OCI-LY7 (cell line): ENCODE measurements around the gene ST8SIA4. TPM values are rescaled to one million over a fixed set of nuclear protein-coding genes. Genes with fewer than 3 reads are reported as not detected.

Experiments used
- BruUV-seq: library from RNA; stranded (reverse); fragments of 400-500 nt; replicated peaks from 2 replicates; lab custom pipeline; 2021; lab: Mats Ljungman, UMichigan
- CTCF ChIA-PET: fragments of 300-600 bp; sonication (Branson Sonifier 250); formaldehyde crosslinking; loops from one replicate; lab custom pipeline; 2022; ENCODE audit warnings: antibody characterized with exemption; ENCODE audit not compliant: unreplicated experiment; lab: Charles Lee
- POLR2A ChIA-PET: fragments of 300-600 bp; sonication (Branson Sonifier 250); formaldehyde crosslinking; loops from one replicate; lab custom pipeline; 2022; ENCODE audit warnings: antibody characterized with exemption; lab: Charles Lee
- DNase-seq: peaks from one replicate; pipeline ENCODE4 v3.0.0-alpha.2; 2015; ENCODE audit warnings: low spot score
- H2AFZ ChIP-seq: fragments of 200-600 bp; sonication (generic), shearing (Covaris generic); 2 replicates; pipeline ENCODE4 v1.6.1; 2014; ENCODE audit warnings: mild to moderate bottlenecking, antibody characterized with exemption, low read length, moderate library complexity
- H3K27ac ChIP-seq: fragments of 200-600 bp; sonication (generic); 2 replicates; pipeline ENCODE4 v1.5.1; 2014; ENCODE audit warnings: mixed run types, low read depth, mild to moderate bottlenecking, moderate library complexity, low read length, inconsistent platforms; ENCODE audit not compliant: poor library complexity, severe bottlenecking
- H3K36me3 ChIP-seq: fragments of 200-600 bp; sonication (generic); 2 replicates; pipeline ENCODE4 v1.6.1; 2014; ENCODE audit warnings: mild to moderate bottlenecking, antibody characterized with exemption, low read length, moderate library complexity, mixed read lengths; ENCODE audit not compliant: insufficient read depth
- H3K4me1 ChIP-seq: fragments of 200-600 bp; sonication (generic); 2 replicates; pipeline ENCODE4 v1.5.1; 2014; ENCODE audit warnings: mild to moderate bottlenecking, low read length; ENCODE audit not compliant: insufficient read depth, poor library complexity, severe bottlenecking
- H3K4me2 ChIP-seq: fragments of 200-600 bp; sonication (generic); 2 replicates; pipeline ENCODE4 v1.6.1; 2014; ENCODE audit warnings: mild to moderate bottlenecking, low read length
- H3K4me3 ChIP-seq: fragments of 200-600 bp; sonication (generic); 2 replicates; pipeline ENCODE4 v1.5.1; 2014; ENCODE audit warnings: mild to moderate bottlenecking, low read depth, low read length; ENCODE audit not compliant: poor library complexity, severe bottlenecking
- H3K79me2 ChIP-seq: fragments of 200-600 bp; sonication (generic); 2 replicates; pipeline ENCODE4 v1.6.1; 2016; ENCODE audit warnings: low read depth, mild to moderate bottlenecking, low read length, moderate library complexity, mixed read lengths; ENCODE audit not compliant: insufficient read depth
- H3K9me2 ChIP-seq: fragments of 200-600 bp; sonication (generic); 2 replicates; pipeline ENCODE4 v1.6.1; 2016; ENCODE audit warnings: mild to moderate bottlenecking, low read length, mixed read lengths; ENCODE audit not compliant: insufficient read depth
- H3K9me3 ChIP-seq: fragments of 200-600 bp; sonication (generic); 2 replicates; pipeline ENCODE4 v1.6.1; 2014; ENCODE audit warnings: mild to moderate bottlenecking, mixed run types, low read length, mixed read lengths
- H4K20me1 ChIP-seq: fragments of 200-600 bp; sonication (generic); 2 replicates; pipeline ENCODE4 v1.6.1; 2014; ENCODE audit warnings: mild to moderate bottlenecking, antibody characterized with exemption, low read length, moderate library complexity, mixed read lengths; ENCODE audit not compliant: insufficient read depth
- EZH2phosphoT487 ChIP-seq: fragments of 200-600 bp; sonication (generic); IDR thresholded peaks from 2 replicates; pipeline ENCODE4 v1.6.1; 2018; ENCODE audit warnings: low read depth, borderline replicate concordance, mild to moderate bottlenecking, mixed run types, antibody characterized with exemption, low read length, moderate library complexity, mixed read lengths
- intact Hi-C: fragments of 100-400 bp; cut with micrococcal nuclease; formaldehyde crosslinking; loops from one replicate; pipeline ENCODE4 v1.10.0; 2022; ENCODE audit not compliant: unreplicated experiment
- total RNA-seq, 2 experiments: library from RNA; depleted of rRNA in 1 of 2; stranded (reverse); fragments of >200 nt in 1 of 2; shearing (Covaris generic) in 1 of 2; gene quantifications; 2 replicates each; pipeline ENCODE4 v1.2.3, GENCODE V29; 2014 to 2022
- TF ChIP-seq, protein P1 (sequence below): fragments of 200-600 bp; sonication (generic); conservative IDR thresholded peaks from 2 replicates; pipeline ENCODE4 v1.5.1; 2014; ENCODE audit warnings: mild to moderate bottlenecking, antibody characterized with exemption, low read length, moderate library complexity, mixed read lengths

Gene ST8SIA4
- total RNA-seq, 2 experiments from 2014 or later = 10.2 to 40.3 TPM

DNA sequence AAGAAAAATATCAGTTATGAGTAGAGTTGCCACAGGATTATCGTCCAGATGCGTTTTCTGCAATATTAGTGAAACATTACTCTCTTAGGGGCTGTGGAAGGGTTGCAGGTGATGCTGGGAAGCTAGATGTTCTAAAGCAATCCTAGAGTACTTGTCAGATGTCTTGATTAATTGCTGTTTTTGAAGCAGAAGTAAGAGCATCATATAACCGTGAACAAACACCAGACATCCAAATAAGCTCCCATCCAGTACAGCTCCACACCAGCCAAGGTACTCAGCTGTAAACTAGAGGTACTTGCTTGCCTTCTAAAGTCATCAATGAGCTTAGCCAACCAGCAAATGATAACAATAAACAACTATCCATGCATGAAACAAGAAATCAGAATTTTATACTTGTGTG is 131.1 kb downstream of the ST8SIA4 start:
- Histone ChIP-seq H3K9me2 (no peaks in the 10 kb centered on the region), H3K4me1 (peaks cover 39% of the 10 kb centered on the region), H3K36me3 (no peaks in the 10 kb centered on the region), H3K9me3 (no peaks in the 10 kb centered on the region), H3K4me3 (no peak overlapping the region), H3K4me2 (no peak overlapping the region; the same call in 1 of the 2 replicates), H4K20me1 (no peaks in the 10 kb centered on the region), H3K79me2 (no peaks in the 10 kb centered on the region), H3K27ac (no peak overlapping the region), H2AFZ (peak overlapping the region; percentile 47)
- intact Hi-C loops = no loop called here
- no peak for DNase-seq
- POLR2A ChIA-PET = interaction anchor here (0.7 to 11.2 kb wide), 15 partner anchors 9 to 241 kb away, joined by 3 to 290 read pairs (median 4); partner anchors contain the start of gene ST8SIA4
- CTCF ChIA-PET = interaction anchor here (1.6 kb wide), 1 partner anchor 128 kb away, joined by 5 read pairs; no protein-coding TSS in a partner anchor
- TF ChIP-seq, protein P1, sequence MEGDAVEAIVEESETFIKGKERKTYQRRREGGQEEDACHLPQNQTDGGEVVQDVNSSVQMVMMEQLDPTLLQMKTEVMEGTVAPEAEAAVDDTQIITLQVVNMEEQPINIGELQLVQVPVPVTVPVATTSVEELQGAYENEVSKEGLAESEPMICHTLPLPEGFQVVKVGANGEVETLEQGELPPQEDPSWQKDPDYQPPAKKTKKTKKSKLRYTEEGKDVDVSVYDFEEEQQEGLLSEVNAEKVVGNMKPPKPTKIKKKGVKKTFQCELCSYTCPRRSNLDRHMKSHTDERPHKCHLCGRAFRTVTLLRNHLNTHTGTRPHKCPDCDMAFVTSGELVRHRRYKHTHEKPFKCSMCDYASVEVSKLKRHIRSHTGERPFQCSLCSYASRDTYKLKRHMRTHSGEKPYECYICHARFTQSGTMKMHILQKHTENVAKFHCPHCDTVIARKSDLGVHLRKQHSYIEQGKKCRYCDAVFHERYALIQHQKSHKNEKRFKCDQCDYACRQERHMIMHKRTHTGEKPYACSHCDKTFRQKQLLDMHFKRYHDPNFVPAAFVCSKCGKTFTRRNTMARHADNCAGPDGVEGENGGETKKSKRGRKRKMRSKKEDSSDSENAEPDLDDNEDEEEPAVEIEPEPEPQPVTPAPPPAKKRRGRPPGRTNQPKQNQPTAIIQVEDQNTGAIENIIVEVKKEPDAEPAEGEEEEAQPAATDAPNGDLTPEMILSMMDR = no peak
- BruUV-seq = no TSS peak

- Histone ChIP-seq H3K9me3 (no peaks in the 10 kb centered on the region), H3K4me3 (no peak overlapping the region), H3K79me2 (no peaks in the 10 kb centered on the region), H3K36me3 (no peaks in the 10 kb centered on the region), H3K27ac (no peak overlapping the region), H3K9me2 (no peaks in the 10 kb centered on the region), H4K20me1 (no peaks in the 10 kb centered on the region), H3K4me1 (peaks cover 30% of the 10 kb centered on the region), H2AFZ (peak overlapping the region; percentile 47; the same call in 1 of the 2 replicates), H3K4me2 (no peak overlapping the region)
- CTCF ChIA-PET = no interaction called here
- intact Hi-C loops = no loop called here
- POLR2A ChIA-PET = interaction anchor here (1.6 to 11.2 kb wide), 3 partner anchors 11 to 128 kb away, joined by 3 to 290 read pairs (median 8); partner anchors contain the start of gene ST8SIA4
- no peak for TF ChIP-seq EZH2phosphoT487
- TF ChIP-seq, protein P1 = no peak
- BruUV-seq = no TSS peak
- DNase-seq = no peak
Measured at GRCh38 chr5:100771181-100771580, 131.9 kb downstream of the ST8SIA4 start.

GRCh38 chr5:100768221-100768620 is 134.9 kb downstream of the ST8SIA4 start:
- ChIA-PET POLR2A (interaction anchor here (0.6 to 1.9 kb wide), 5 partner anchors 13 to 176 kb away, joined by 3 to 5 read pairs (median 3); partner anchors contain the start of gene ST8SIA4), CTCF (no interaction called here)
- Histone ChIP-seq H3K36me3 (no peaks in the 10 kb centered on the region), H2AFZ (no peak overlapping the region), H3K4me3 (no peak overlapping the region), H3K27ac (no peak overlapping the region), H3K9me2 (no peaks in the 10 kb centered on the region), H3K4me2 (no peak overlapping the region), H3K79me2 (no peaks in the 10 kb centered on the region), H4K20me1 (no peaks in the 10 kb centered on the region), H3K9me3 (no peaks in the 10 kb centered on the region), H3K4me1 (peaks cover 16% of the 10 kb centered on the region)
- intact Hi-C loops = no loop called here
- no peak for TF ChIP-seq EZH2phosphoT487
- TF ChIP-seq, protein P1 = no peak
- no peak for DNase-seq
- BruUV-seq = no TSS peak
